GM12875 (cell line): ENCODE data around the gene FRMD1.

Source experiments
- H3K4me3 ChIP-seq: one replicate; pipeline ENCODE4 v1.5.1; 2011; ENCODE audit warnings: low read depth, low read length, control low read depth
- CTCF ChIP-seq: IDR thresholded peaks from 2 replicates; pipeline ENCODE4 v1.5.1; 2011; ENCODE audit warnings: low read depth, mild to moderate bottlenecking, control low read depth, inconsistent platforms, low read length, moderate library complexity, borderline replicate concordance; ENCODE audit not compliant: insufficient read depth

FRMD1 gene

GRCh38 chr6:168123165-168123911 is 44.3 kb upstream of the FRMD1 start:
- no peak overlapping the region for H3K4me3 ChIP-seq
- no peak for TF ChIP-seq CTCF

- H3K4me3 ChIP-seq: no peak overlapping the region
- TF ChIP-seq CTCF: no peak
Measured at GRCh38 chr6:168122521-168122920, 43.5 kb upstream of the FRMD1 start.

GRCh38 chr6:168122011-168122410 is 43.0 kb upstream of the FRMD1 start:
- no peak for TF ChIP-seq CTCF
- H3K4me3 ChIP-seq: no peak overlapping the region

GRCh38 chr6:168121303-168121665 is 42.3 kb upstream of the FRMD1 start:
- no peak for TF ChIP-seq CTCF

GRCh38 chr6:168120390-168121302 is 41.6 kb upstream of the FRMD1 start:
- no peak for TF ChIP-seq CTCF
- H3K4me3 ChIP-seq: no peak overlapping the region

More at GRCh38 chr6:168121303-168121665, 42.3 kb upstream of the FRMD1 start:
- H3K4me3 ChIP-seq: no peak overlapping the region

- no peak for TF ChIP-seq CTCF
- H3K4me3 ChIP-seq: no peak overlapping the region
Measured at GRCh38 chr6:168119539-168119938, 40.5 kb upstream of the FRMD1 start.
